ENCODE measurements around the gene ANKRD33. TPM values are rescaled to one million over a fixed set of nuclear protein-coding genes. Genes with fewer than 3 reads are reported as not detected.

The ANKRD33 gene
- total RNA-seq, 1 donor from 2014 or later: not detected

DNA sequence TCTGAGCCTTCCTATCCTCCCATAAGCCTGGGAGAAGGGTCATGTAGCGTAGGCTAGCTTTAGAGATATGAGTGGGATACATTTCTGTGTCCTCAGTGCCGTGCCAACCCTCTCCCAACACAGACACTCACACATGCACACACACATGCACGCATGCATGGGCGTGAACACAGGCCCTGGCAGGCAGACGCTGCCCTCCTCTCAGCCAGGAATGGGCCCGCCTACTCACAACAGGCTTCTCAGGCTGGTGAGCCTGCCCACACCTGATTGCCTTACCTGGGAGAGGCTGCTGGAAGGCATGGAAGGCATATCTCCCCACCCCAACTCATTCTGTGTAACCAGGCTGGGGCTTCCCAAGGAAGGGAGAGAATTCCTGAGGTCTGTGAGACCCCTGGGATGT lies 50.8 kb downstream of the ANKRD33 start:
- intact Hi-C loops (cut with micrococcal nuclease): no loop called here

DNA sequence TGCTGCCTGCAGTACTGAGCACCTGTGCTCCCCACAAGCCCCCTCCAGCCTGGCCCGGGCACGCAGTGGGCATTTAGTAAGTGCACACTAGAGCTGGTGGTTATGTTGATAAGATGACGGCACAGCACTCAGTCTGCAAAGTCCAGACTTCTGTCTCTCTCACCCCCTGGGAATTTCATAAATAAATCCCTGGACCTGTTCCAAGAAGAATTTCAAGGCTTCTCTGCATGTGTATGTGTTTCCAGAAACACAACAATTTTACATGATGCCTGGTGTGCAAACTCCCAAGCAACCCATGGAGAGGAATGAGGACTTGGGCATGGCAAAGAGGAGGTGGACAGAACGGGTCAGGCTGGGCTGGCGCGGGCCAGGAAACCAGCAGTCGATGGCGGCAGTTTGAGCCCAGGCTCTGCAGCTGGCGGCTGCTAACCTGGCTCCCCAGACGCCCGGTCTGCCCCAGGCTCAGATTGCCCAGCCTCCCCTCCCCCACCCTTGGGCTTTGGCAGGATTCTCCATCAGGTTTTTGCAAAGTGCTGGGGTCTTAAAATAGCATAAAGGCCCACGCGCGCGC lies 53.2 kb downstream of the ANKRD33 start:
- intact Hi-C loops (cut with micrococcal nuclease): no loop called here

Other genes with a start within 250 kb of the ANKRD33 start
- 0.25 TPM in 2 replicates for gene FIGNL2, start 39.4 kb upstream of the ANKRD33 start, total RNA-seq
- not detected in 2 replicates for gene ACVRL1, start 19.4 kb downstream of the ANKRD33 start, total RNA-seq
- gene ACVR1B, start 63.6 kb downstream of the ANKRD33 start, total RNA-seq: 2.1 and 2.6 TPM in 2 replicates
- gene TAMALIN, start 118.8 kb downstream of the ANKRD33 start, total RNA-seq: 2.1 and 2.4 TPM in 2 replicates
- 4.4 and 6.4 TPM in 2 replicates for gene NR4A1, start 163.3 kb downstream of the ANKRD33 start, total RNA-seq
- gene ATG101, start 181.9 kb downstream of the ANKRD33 start, total RNA-seq: 34.9 and 38.4 TPM in 2 replicates
- gene SMIM41, start 191.6 kb downstream of the ANKRD33 start, total RNA-seq: not detected in 2 replicates